Stimulated activated CD8-positive, alpha-beta memory T cell treated with anti-CD3 and anti-CD28 coated beads, Interleukin-4, amount 100 ng/mL, for 24 hours (primary cell): ENCODE data around the gene PLA1A.
"Not testable (repeated sequence)": the region's sequence is repeated elsewhere in the genome, so short reads cannot be mapped to it uniquely, and the experiment has no call there.

ENCODE experiments used
- DNase-seq: peaks from one replicate; pipeline ENCODE4 v3.0.0-alpha.2; 2020; ENCODE audit warnings: low read depth

Gene PLA1A

GRCh38 chr3:119597548-119598288 lies at the start of gene PLA1A:
Gene PLA1A (plus strand): TSS chr3:119597885. CDS start chr3:119597914, 29 bp downstream.
- DNase-seq: no peak

- DNase-seq: no peak
Observed at GRCh38 chr3:119548341-119548740, 49.3 kb upstream of the PLA1A start.

- DNase-seq: no peak
Observed at GRCh38 chr3:119550192-119550910, 47.3 kb upstream of the PLA1A start.

GRCh38 chr3:119551598-119551997 lies 46.1 kb upstream of the PLA1A start:
- no peak for DNase-seq

GRCh38 chr3:119552928-119553327 lies 44.8 kb upstream of the PLA1A start:
- DNase-seq: not testable (repeated sequence)

- no peak for DNase-seq
Observed at GRCh38 chr3:119553823-119554415, 43.8 kb upstream of the PLA1A start.

- DNase-seq: no peak
Observed at GRCh38 chr3:119555309-119555735, 42.4 kb upstream of the PLA1A start.

GRCh38 chr3:119555929-119556328 lies 41.8 kb upstream of the PLA1A start:
- no peak for DNase-seq

GRCh38 chr3:119557192-119557876 lies 40.4 kb upstream of the PLA1A start:
- DNase-seq: no peak

- no peak for DNase-seq
Observed at GRCh38 chr3:119557877-119558269, 39.8 kb upstream of the PLA1A start.

GRCh38 chr3:119558626-119559317 lies 38.9 kb upstream of the PLA1A start:
- DNase-seq: no peak

- DNase-seq: no peak
Observed at GRCh38 chr3:119559441-119559963, 38.2 kb upstream of the PLA1A start, which contains the start of gene CD80. Gene CD80 (minus strand): TSS chr3:119559614. CDS start chr3:119557728, 1,886 bp downstream.

GRCh38 chr3:119560160-119560559 lies 37.5 kb upstream of the PLA1A start:
- no peak for DNase-seq

- no peak for DNase-seq
Observed at GRCh38 chr3:119562307-119562961, 35.3 kb upstream of the PLA1A start.

GRCh38 chr3:119563334-119563733 lies 34.4 kb upstream of the PLA1A start:
- DNase-seq: not testable (repeated sequence)

GRCh38 chr3:119569156-119569555 lies 28.5 kb upstream of the PLA1A start:
- DNase-seq: no peak

- DNase-seq: no peak
Observed at GRCh38 chr3:119570229-119570628, 27.5 kb upstream of the PLA1A start.

- no peak for DNase-seq
Observed at GRCh38 chr3:119571230-119571629, 26.5 kb upstream of the PLA1A start.

GRCh38 chr3:119571688-119572087 lies 26.0 kb upstream of the PLA1A start:
- DNase-seq: no peak

- no peak for DNase-seq
Observed at GRCh38 chr3:119575507-119575906, 22.2 kb upstream of the PLA1A start.
